Embryonic facial prominence (tissue), 1 donor: ENCODE data around the gene CCDC74A.
"Not testable (repeated sequence)": the region's sequence is repeated elsewhere in the genome, so short reads cannot be mapped to it uniquely, and the experiment has no call there.

Experiments used
- DNase-seq: peaks from one replicate; pipeline ENCODE4 v3.0.0-alpha.2; 2016; ENCODE audit errors: extremely low spot score

CCDC74A gene

GRCh38 chr2:131498321-131498973, 29.2 kb upstream of the CCDC74A start:
- not testable (repeated sequence) for DNase-seq

- DNase-seq = not testable (repeated sequence)
These were observed 24.1 kb upstream of the CCDC74A start for GRCh38 chr2:131503587-131503986.

GRCh38 chr2:131504082-131504750, 23.5 kb upstream of the CCDC74A start:
- not testable (repeated sequence) for DNase-seq

- no peak for DNase-seq
These were observed 18.1 kb upstream of the CCDC74A start for GRCh38 chr2:131509615-131510014.

- not testable (repeated sequence) for DNase-seq
These were observed 16.3 kb upstream of the CCDC74A start for GRCh38 chr2:131511291-131511968.

GRCh38 chr2:131511969-131512870, 15.5 kb upstream of the CCDC74A start:
- not testable (repeated sequence) for DNase-seq

GRCh38 chr2:131514408-131515166, 13.1 kb upstream of the CCDC74A start:
- not testable (repeated sequence) for DNase-seq

GRCh38 chr2:131515235-131515634, 12.5 kb upstream of the CCDC74A start:
- DNase-seq = not testable (repeated sequence)

GRCh38 chr2:131516011-131516410, 11.7 kb upstream of the CCDC74A start:
- no peak for DNase-seq

- not testable (repeated sequence) for DNase-seq
These were observed 11.1 kb upstream of the CCDC74A start for GRCh38 chr2:131516621-131517020.

- DNase-seq = no peak
These were observed 10.4 kb upstream of the CCDC74A start for GRCh38 chr2:131517106-131517831.

GRCh38 chr2:131517856-131518255, 9.8 kb upstream of the CCDC74A start:
- DNase-seq = not testable (repeated sequence)

- DNase-seq = not testable (repeated sequence)
These were observed 9.2 kb upstream of the CCDC74A start for GRCh38 chr2:131518531-131518930.

- DNase-seq = no peak
These were observed 8.2 kb upstream of the CCDC74A start for GRCh38 chr2:131519466-131519865.

GRCh38 chr2:131519871-131520470, 7.7 kb upstream of the CCDC74A start:
- not testable (repeated sequence) for DNase-seq

- no peak for DNase-seq
These were observed 7.2 kb upstream of the CCDC74A start for GRCh38 chr2:131520526-131520925.

- DNase-seq = not testable (repeated sequence)
These were observed 6.2 kb upstream of the CCDC74A start for GRCh38 chr2:131521524-131521923.

GRCh38 chr2:131521961-131522781, 5.5 kb upstream of the CCDC74A start:
- DNase-seq = no peak

GRCh38 chr2:131525256-131525655, 2.4 kb upstream of the CCDC74A start:
- not testable (repeated sequence) for DNase-seq
